Stimulated activated naive B cell treated with anti-CD40 and anti-IgM and Interleukin-4, amounts not matched to agents 10 μg/mL and 1 μg/mL and 100 μg/mL, for 72 hours (primary cell): ENCODE data around the gene SYNJ1.
"Not testable (repeated sequence)": the region's sequence is repeated elsewhere in the genome, so short reads cannot be mapped to it uniquely, and the experiment has no call there.

ENCODE experiments used
- ATAC-seq, 2 donors: fragments of 150-1000 bp; cut with Tn5 transposase; replicated peaks; 2 replicates each; pipeline ENCODE4 v1.10.0; 2021; ENCODE audit warnings: moderate library complexity in 1 of 2
- DNase-seq: peaks from one replicate; pipeline ENCODE4 v3.0.0; 2021
- H3K27ac Mint-ChIP-seq: one replicate; pipeline ENCODE4 v1.8.0; 2022; ENCODE audit warnings: mild to moderate bottlenecking, mixed read lengths
- H3K27me3 Mint-ChIP-seq, 2 donors: one replicate each; pipeline ENCODE4 v1.8.0; 2022; ENCODE audit warnings: mixed read lengths in 2 of 2
- H3K36me3 Mint-ChIP-seq, 2 donors: one replicate each; pipeline ENCODE4 v1.8.0; 2022; ENCODE audit warnings: mixed read lengths in 2 of 2, mild to moderate bottlenecking in 1 of 2
- H3K4me1 Mint-ChIP-seq, 2 donors: one replicate each; pipeline ENCODE4 v1.8.0; 2022; ENCODE audit warnings: mixed read lengths in 2 of 2, mild to moderate bottlenecking in 1 of 2
- H3K4me3 Mint-ChIP-seq, 2 donors: one replicate each; pipeline ENCODE4 v1.8.0; 2022; ENCODE audit warnings: mild to moderate bottlenecking in 2 of 2, mixed read lengths in 2 of 2, moderate library complexity in 1 of 2
- H3K9me3 Mint-ChIP-seq, 2 donors: one replicate each; pipeline ENCODE4 v1.8.0; 2022; ENCODE audit warnings: mixed read lengths in 2 of 2, mild to moderate bottlenecking in 1 of 2

Gene SYNJ1

DNA sequence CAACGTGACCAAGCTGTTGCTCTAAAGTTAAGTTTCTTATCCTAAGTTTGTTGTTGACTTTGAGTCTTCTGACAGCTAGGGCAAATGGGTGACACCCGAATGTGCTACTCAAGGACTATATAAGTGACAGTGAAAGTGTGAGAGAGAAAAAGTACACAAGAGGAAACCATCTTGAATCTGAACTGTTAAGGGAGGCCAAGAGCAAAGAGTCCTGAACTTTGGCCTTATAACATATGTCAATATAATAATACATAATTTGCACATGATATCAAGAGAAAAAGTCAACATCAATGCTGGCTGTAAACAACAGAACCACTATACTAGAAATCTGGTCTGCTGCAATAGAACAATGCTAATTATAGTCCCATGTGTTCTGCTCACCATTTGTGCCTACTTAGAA is 29.5 kb downstream of the SYNJ1 start:
- H3K4me3 Mint-ChIP-seq: no peak overlapping the region
- H3K9me3 Mint-ChIP-seq: no peaks in the 10 kb centered on the region
- no peaks in the 10 kb centered on the region for H3K4me1 Mint-ChIP-seq
- H3K27ac Mint-ChIP-seq: no peak overlapping the region
- peaks cover 20 to 22% of the 10 kb centered on the region in 2 donors for H3K36me3 Mint-ChIP-seq
- ATAC-seq: no peak
- no peak for DNase-seq
- peaks cover 12 to 29% of the 10 kb centered on the region in 2 donors for H3K27me3 Mint-ChIP-seq

GRCh38 chr21:32695482-32695881 is 32.3 kb downstream of the SYNJ1 start:
- ATAC-seq, H3K9me3 Mint-ChIP-seq, DNase-seq, H3K4me3 Mint-ChIP-seq, H3K27me3 Mint-ChIP-seq, H3K4me1 Mint-ChIP-seq, H3K27ac Mint-ChIP-seq: not testable (repeated sequence)
- H3K36me3 Mint-ChIP-seq: peaks cover 19 to 33% of the 10 kb centered on the region in 2 donors

- Mint-ChIP-seq H3K4me1 (no peaks in the 10 kb centered on the region), H3K36me3 (peaks cover 16 to 31% of the 10 kb centered on the region in 2 donors)
Measured at GRCh38 chr21:32693581-32693980, 34.2 kb downstream of the SYNJ1 start.

GRCh38 chr21:32690085-32690484 is 37.7 kb downstream of the SYNJ1 start:
- peaks cover 13 to 30% of the 10 kb centered on the region in 2 donors for H3K36me3 Mint-ChIP-seq
- no peaks in the 10 kb centered on the region for H3K9me3 Mint-ChIP-seq
- no peak for DNase-seq
- no peaks in the 10 kb centered on the region for H3K27me3 Mint-ChIP-seq
- no peak overlapping the region for H3K27ac Mint-ChIP-seq
- no peak overlapping the region for H3K4me3 Mint-ChIP-seq
- peaks cover 0 to 2% of the 10 kb centered on the region in 2 donors for H3K4me1 Mint-ChIP-seq
- ATAC-seq: no peak

More at GRCh38 chr21:32693581-32693980, 34.2 kb downstream of the SYNJ1 start:
- Mint-ChIP-seq H3K9me3 (no peaks in the 10 kb centered on the region), H3K4me3 (no peak overlapping the region), H3K27ac (no peak overlapping the region), H3K27me3 (peaks cover 0 to 9% of the 10 kb centered on the region in 2 donors)
- no peak for DNase-seq
- ATAC-seq: no peak

GRCh38 chr21:32687643-32688345 is 40.0 kb downstream of the SYNJ1 start:
- Mint-ChIP-seq H3K36me3 (peaks cover 17 to 34% of the 10 kb centered on the region in 2 donors), H3K27me3 (no peaks in the 10 kb centered on the region), H3K27ac (no peak overlapping the region), H3K4me1 (peaks cover 0 to 2% of the 10 kb centered on the region in 2 donors), H3K4me3 (no peak overlapping the region), H3K9me3 (no peaks in the 10 kb centered on the region)
- ATAC-seq: no peak
- DNase-seq: no peak

DNA sequence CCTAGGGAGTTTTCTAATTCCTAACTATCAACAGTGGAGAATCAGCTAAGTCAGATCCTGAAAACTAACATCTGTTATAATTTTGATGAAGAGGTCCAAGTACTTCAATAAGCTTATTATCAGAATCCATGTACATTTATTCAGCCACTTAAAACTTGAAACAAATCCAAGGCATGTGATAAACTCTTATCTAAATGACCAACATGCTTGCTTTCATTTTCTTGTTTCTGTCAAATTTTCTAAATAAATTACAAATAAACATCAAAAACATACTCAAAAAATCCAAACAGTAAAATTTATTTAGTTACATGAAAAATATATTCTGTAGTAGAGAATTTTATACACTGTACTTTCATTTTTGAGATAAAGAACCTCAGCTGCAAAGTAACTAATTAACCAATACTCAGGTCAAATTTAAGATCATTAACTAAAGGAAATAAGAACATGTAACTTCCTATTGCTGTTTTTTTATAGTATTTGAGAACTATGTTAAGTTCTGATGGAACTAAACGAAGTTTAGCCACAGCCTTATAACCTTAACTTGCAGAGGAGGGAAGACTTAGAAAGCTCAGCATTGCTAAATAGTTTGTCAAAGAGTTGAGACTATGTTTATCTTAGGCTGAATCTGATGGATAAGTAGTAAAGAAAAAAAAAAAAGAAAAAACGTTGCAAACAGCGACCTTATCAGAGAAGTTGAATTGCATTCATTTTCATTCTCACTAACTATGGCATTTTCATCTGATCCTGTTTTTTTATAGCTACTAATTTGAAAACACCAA is 44.9 kb downstream of the SYNJ1 start:
- ATAC-seq (no peak), DNase-seq (no peak)
- peaks cover 0 to under 1% of the 10 kb centered on the region in 2 donors for H3K4me1 Mint-ChIP-seq
- no peak overlapping the region for H3K4me3 Mint-ChIP-seq
- no peaks in the 10 kb centered on the region for H3K27me3 Mint-ChIP-seq
- no peaks in the 10 kb centered on the region for H3K9me3 Mint-ChIP-seq
- H3K36me3 Mint-ChIP-seq: peaks cover 12 to 17% of the 10 kb centered on the region in 2 donors
- H3K27ac Mint-ChIP-seq: no peak overlapping the region

DNA sequence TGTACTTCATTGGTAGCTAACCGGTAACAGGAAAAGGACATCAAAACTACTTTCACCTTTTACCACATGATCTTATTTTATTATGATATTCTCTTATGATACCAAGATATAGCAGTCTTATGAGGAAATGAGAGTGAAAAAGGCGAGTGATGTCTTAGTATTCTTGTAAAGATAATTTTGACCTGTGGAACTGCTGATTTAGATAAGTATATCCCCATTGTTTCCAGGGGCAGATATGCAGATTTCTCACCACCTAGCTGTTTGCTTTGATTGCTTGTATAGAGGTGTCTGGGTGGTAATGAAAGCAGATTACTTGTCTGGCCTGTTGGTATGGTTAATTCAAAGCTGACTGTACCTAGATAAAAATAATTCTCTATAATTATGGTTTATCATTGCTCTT is 53.1 kb downstream of the SYNJ1 start:
- H3K9me3 Mint-ChIP-seq: peaks cover 0 to 4% of the 10 kb centered on the region in 2 donors
- H3K27ac Mint-ChIP-seq: no peak overlapping the region
- ATAC-seq (no peak), DNase-seq (no peak)
- H3K27me3 Mint-ChIP-seq: no peaks in the 10 kb centered on the region
- peaks cover 0 to 7% of the 10 kb centered on the region in 2 donors for H3K4me1 Mint-ChIP-seq
- no peak overlapping the region for H3K4me3 Mint-ChIP-seq
- H3K36me3 Mint-ChIP-seq: peaks cover 15 to 21% of the 10 kb centered on the region in 2 donors

- Mint-ChIP-seq H3K4me1 (peaks cover 0 to 7% of the 10 kb centered on the region in 2 donors), H3K9me3 (peaks cover 0 to 4% of the 10 kb centered on the region in 2 donors), H3K27ac (no peak overlapping the region), H3K27me3 (no peaks in the 10 kb centered on the region), H3K4me3 (no peak overlapping the region), H3K36me3 (peaks cover 15 to 21% of the 10 kb centered on the region in 2 donors)
- DNase-seq (no peak), ATAC-seq (no peak)
Measured at GRCh38 chr21:32674038-32674437, 53.8 kb downstream of the SYNJ1 start.

DNA sequence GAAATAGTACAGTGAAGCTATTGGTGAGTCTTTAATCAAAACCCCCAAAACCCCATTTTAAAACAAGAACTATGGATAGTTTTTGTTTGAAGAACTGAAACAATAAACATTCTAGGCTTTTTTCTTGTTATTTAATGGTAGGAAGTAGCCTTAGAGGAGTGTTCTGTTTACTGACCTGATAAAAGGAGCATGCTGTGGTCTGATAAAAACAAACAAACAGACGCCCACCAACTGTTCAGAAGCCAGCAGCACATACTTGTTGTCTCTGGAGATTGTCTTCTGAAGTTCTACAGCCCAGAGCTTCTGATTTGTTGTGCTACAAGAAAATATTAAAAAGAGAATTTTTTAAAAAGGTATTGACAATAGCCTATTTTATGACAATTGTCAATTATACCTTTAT is 61.6 kb downstream of the SYNJ1 start:
- Mint-ChIP-seq H3K27ac (no peak overlapping the region), H3K4me1 (no peaks in the 10 kb centered on the region), H3K9me3 (peaks cover 11 to 20% of the 10 kb centered on the region in 2 donors), H3K4me3 (no peak overlapping the region), H3K27me3 (no peaks in the 10 kb centered on the region), H3K36me3 (peaks cover 59 to 67% of the 10 kb centered on the region in 2 donors)
- ATAC-seq: no peak
- DNase-seq: no peak

DNA sequence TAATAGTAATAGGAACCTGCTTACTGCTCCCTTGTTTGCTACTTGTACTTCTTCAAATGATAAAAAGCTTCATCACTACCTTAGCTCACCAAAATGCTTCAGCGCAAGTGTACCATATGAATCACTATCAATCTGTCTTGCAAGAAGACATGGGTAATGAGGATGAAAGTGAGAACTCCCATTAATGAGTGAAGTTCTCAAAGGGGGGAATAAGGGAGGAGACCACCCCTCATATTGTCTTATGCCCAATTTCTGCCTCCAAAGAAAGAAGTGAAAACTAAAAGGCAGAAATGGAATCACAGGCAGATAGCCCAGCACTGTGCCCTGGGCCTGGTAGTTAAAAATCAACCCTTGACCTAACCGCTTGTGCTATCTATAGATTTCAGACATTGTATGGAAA is 63.7 kb downstream of the SYNJ1 start:
- H3K27me3 Mint-ChIP-seq, H3K4me3 Mint-ChIP-seq, H3K4me1 Mint-ChIP-seq, ATAC-seq, H3K27ac Mint-ChIP-seq, DNase-seq: not testable (repeated sequence)
- Mint-ChIP-seq H3K36me3 (peaks cover 75 to 85% of the 10 kb centered on the region in 2 donors), H3K9me3 (peaks cover 16 to 24% of the 10 kb centered on the region in 2 donors)

- H3K9me3 Mint-ChIP-seq: peaks cover 19 to 24% of the 10 kb centered on the region in 2 donors
- peaks cover 83 to 91% of the 10 kb centered on the region in 2 donors for H3K36me3 Mint-ChIP-seq
- not testable (repeated sequence) for H3K27ac Mint-ChIP-seq, DNase-seq, H3K4me3 Mint-ChIP-seq, H3K27me3 Mint-ChIP-seq, ATAC-seq, H3K4me1 Mint-ChIP-seq
Measured at GRCh38 chr21:32661981-32662380, 65.8 kb downstream of the SYNJ1 start.

- H3K9me3 Mint-ChIP-seq: peaks cover 19 to 24% of the 10 kb centered on the region in 2 donors
- peaks cover 83 to 95% of the 10 kb centered on the region in 2 donors for H3K36me3 Mint-ChIP-seq
- DNase-seq, H3K27me3 Mint-ChIP-seq, ATAC-seq, H3K4me1 Mint-ChIP-seq, H3K4me3 Mint-ChIP-seq, H3K27ac Mint-ChIP-seq: not testable (repeated sequence)
Measured at GRCh38 chr21:32661026-32661782, 66.6 kb downstream of the SYNJ1 start.

DNA sequence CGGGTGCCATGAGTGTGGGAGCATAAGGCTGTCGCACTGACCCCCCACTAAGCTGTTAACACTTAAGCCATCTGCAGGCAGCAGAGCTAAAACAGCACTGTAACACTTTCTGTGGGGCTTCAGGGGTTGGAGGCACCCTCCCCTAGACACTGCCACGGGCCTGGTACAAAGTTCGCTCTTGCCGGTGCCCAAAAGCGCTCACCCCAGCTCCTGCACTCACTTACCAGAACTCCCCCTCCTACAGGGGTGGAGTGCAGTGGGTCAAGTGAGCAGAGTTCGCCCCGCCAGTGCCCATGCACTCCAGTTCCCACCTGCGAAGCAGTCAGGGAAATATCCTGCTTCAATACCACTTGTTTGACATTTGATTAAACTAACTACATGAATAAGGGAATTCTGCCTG is 69.3 kb downstream of the SYNJ1 start:
- H3K4me3 Mint-ChIP-seq: no peak overlapping the region
- H3K27me3 Mint-ChIP-seq: no peaks in the 10 kb centered on the region
- DNase-seq: no peak
- H3K36me3 Mint-ChIP-seq: peaks cover 61 to 72% of the 10 kb centered on the region in 2 donors
- no peaks in the 10 kb centered on the region for H3K4me1 Mint-ChIP-seq
- ATAC-seq: no peak
- no peak overlapping the region for H3K27ac Mint-ChIP-seq
- peaks cover 9 to 13% of the 10 kb centered on the region in 2 donors for H3K9me3 Mint-ChIP-seq

DNA sequence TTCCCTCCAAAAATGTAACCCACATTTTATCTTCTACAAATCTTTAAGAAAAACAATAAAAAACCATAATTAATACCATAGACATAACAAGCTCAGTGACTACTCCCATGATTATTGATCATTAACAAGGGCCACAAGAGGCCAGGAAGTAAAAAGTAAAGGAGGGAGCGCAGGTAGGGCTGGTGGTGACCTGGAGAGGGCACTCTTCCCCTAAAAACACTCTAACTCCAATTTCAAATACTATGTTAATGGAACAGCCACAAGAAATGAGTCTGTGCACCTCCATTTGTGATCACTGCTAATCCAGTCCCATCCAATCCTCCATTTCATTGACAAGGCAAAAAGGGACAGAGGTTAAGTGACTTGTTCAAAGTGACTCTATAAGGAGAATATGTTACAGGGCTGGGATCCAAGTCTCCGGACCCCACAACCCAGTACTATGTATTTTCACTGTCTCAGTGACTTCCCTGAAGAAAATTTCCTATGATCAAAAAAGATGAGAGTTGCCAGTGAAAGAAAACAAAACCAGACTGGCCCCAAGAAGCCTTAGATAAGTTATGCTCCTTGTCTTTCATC is 74.4 kb downstream of the SYNJ1 start:
- Mint-ChIP-seq H3K4me3 (no peak overlapping the region), H3K4me1 (no peaks in the 10 kb centered on the region), H3K27me3 (no peaks in the 10 kb centered on the region), H3K36me3 (peaks cover 18 to 25% of the 10 kb centered on the region in 2 donors), H3K27ac (no peak overlapping the region), H3K9me3 (peaks cover 2 to 4% of the 10 kb centered on the region in 2 donors)
- peak; percentile 4 for DNase-seq
- ATAC-seq: peak; percentile 72 to 90
